Fibroblast of mammary gland (primary cell): Measurements from ENCODE around the gene LARGE1.

Source experiments
- DNase-seq: peaks from one replicate; pipeline ENCODE4 v3.0.0-alpha.2; 2010; ENCODE audit warnings: low read depth
- H3K4me3 ChIP-seq: 2 replicates; pipeline ENCODE4 v1.5.1; 2011; ENCODE audit warnings: low read depth, mild to moderate bottlenecking, low read length, moderate library complexity; ENCODE audit not compliant: control insufficient read depth
- CTCF ChIP-seq: conservative IDR thresholded peaks from 2 replicates; pipeline ENCODE4 v1.5.1; 2011; ENCODE audit warnings: low read depth, low read length, inconsistent platforms; ENCODE audit not compliant: control insufficient read depth, insufficient read depth

Gene LARGE1

GRCh38 chr22:33357981-33358399 lies 562.3 kb downstream of the LARGE1 start:
- TF ChIP-seq CTCF: no peak
- H3K4me3 ChIP-seq: no peak overlapping the region
- no peak for DNase-seq

- DNase-seq: no peak
- H3K4me3 ChIP-seq: no peak overlapping the region
- TF ChIP-seq CTCF: no peak
Observed at GRCh38 chr22:33354928-33355327, 565.3 kb downstream of the LARGE1 start.

GRCh38 chr22:33353502-33353901 lies 566.8 kb downstream of the LARGE1 start:
- DNase-seq: no peak
- H3K4me3 ChIP-seq: no peak overlapping the region
- TF ChIP-seq CTCF: no peak

- no peak for DNase-seq
- no peak overlapping the region for H3K4me3 ChIP-seq
- no peak for TF ChIP-seq CTCF
Observed at GRCh38 chr22:33352768-33353167, 567.5 kb downstream of the LARGE1 start.

- TF ChIP-seq CTCF: no peak
- H3K4me3 ChIP-seq: no peak overlapping the region
- no peak for DNase-seq
Observed at GRCh38 chr22:33350961-33351360, 569.3 kb downstream of the LARGE1 start.

- no peak for TF ChIP-seq CTCF
- DNase-seq: no peak
- H3K4me3 ChIP-seq: no peak overlapping the region
Observed at GRCh38 chr22:33350491-33350890, 569.8 kb downstream of the LARGE1 start.

- no peak overlapping the region for H3K4me3 ChIP-seq
- no peak for TF ChIP-seq CTCF
Observed at GRCh38 chr22:33347002-33347401, 573.3 kb downstream of the LARGE1 start.

More at GRCh38 chr22:33347002-33347401, 573.3 kb downstream of the LARGE1 start:
- no peak for DNase-seq
